ENCODE results near the gene ZC3H14. TPM values are rescaled to one million over a fixed set of nuclear protein-coding genes. Genes with fewer than 3 reads are reported as not detected.

Gene ZC3H14
- total and polyA plus RNA-seq, 2 experiments from 2014 or later: 39.9 to 68.4 TPM

- Histone ChIP-seq H3K9me3 (ENCODE audit: low read depth) (no peaks in the 10 kb centered on the region), H2AFZ (no peak overlapping the region), H3K4me1 (ENCODE audit: insufficient read depth) (peaks cover 9% of the 10 kb centered on the region), H3K36me3 (replicated peaks; ENCODE audit: insufficient read depth, low read depth) (peaks cover 13% of the 10 kb centered on the region), H3K27ac (no peak overlapping the region), H3K4me2 (no peak overlapping the region), H3K79me2 (no peaks in the 10 kb centered on the region), H3K4me3 (no peak overlapping the region), H3K27me3 (no peaks in the 10 kb centered on the region), H4K20me1 (ENCODE audit: insufficient read depth, poor library complexity, severe bottlenecking) (no peaks in the 10 kb centered on the region), H3K9me2 (replicated peaks; ENCODE audit: insufficient read depth) (no peaks in the 10 kb centered on the region)
- DNase-seq (ENCODE audit: low spot score): no peak
- TF ChIP-seq EZH2 (IDR thresholded peaks at IDR 0.05; ENCODE audit: borderline replicate concordance) (no peak), EZH2phosphoT487 (IDR thresholded peaks at IDR 0.05; ENCODE audit: low read depth, severe bottlenecking, unreplicated experiment) (no peak)
- TF ChIP-seq, protein P1, sequence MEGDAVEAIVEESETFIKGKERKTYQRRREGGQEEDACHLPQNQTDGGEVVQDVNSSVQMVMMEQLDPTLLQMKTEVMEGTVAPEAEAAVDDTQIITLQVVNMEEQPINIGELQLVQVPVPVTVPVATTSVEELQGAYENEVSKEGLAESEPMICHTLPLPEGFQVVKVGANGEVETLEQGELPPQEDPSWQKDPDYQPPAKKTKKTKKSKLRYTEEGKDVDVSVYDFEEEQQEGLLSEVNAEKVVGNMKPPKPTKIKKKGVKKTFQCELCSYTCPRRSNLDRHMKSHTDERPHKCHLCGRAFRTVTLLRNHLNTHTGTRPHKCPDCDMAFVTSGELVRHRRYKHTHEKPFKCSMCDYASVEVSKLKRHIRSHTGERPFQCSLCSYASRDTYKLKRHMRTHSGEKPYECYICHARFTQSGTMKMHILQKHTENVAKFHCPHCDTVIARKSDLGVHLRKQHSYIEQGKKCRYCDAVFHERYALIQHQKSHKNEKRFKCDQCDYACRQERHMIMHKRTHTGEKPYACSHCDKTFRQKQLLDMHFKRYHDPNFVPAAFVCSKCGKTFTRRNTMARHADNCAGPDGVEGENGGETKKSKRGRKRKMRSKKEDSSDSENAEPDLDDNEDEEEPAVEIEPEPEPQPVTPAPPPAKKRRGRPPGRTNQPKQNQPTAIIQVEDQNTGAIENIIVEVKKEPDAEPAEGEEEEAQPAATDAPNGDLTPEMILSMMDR (IDR thresholded peaks at IDR 0.05; ENCODE audit: poor library complexity): no peak
Measured at GRCh38 chr14:88607829-88608228, 45.0 kb downstream of the ZC3H14 start.

DNA sequence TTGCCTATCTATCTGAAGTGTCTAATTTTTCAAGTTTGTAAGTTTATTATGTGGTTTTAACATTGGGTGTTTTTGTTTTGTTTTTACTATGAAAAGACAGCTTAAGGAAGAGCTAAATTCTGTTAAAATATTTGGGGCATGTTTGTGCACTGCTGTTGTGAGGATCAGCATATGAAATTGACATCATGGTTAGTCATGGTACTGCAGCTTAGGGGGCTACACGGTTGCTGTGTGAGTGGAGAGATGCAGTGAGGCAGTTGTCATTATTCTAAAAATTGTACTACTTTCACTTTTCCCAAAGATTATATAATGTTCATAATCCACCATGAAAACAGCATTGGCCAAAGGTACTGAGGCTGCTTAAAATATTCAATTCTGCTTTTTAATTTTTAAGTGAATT is 49.0 kb downstream of the ZC3H14 start:
- no peak for DNase-seq (ENCODE audit: low spot score)
- Histone ChIP-seq H2AFZ (no peak overlapping the region), H3K27ac (peak overlapping the region; percentile 78), H3K4me2 (no peak overlapping the region), H3K4me3 (no peak overlapping the region), H3K4me1 (ENCODE audit: insufficient read depth) (peaks cover 29% of the 10 kb centered on the region), H3K9me3 (ENCODE audit: low read depth) (no peaks in the 10 kb centered on the region), H3K9me2 (replicated peaks; ENCODE audit: insufficient read depth) (no peaks in the 10 kb centered on the region), H4K20me1 (ENCODE audit: insufficient read depth, poor library complexity, severe bottlenecking) (no peaks in the 10 kb centered on the region), H3K36me3 (replicated peaks; ENCODE audit: insufficient read depth, low read depth) (peaks cover 6% of the 10 kb centered on the region), H3K27me3 (no peaks in the 10 kb centered on the region), H3K79me2 (no peaks in the 10 kb centered on the region)
- WGBS (ENCODE audit: low lambda C conversion rate, missing lambda C conversion rate): 70% methylated on average over 1 of the region's 1 CpG
- TF ChIP-seq, protein P1 (IDR thresholded peaks at IDR 0.05; ENCODE audit: poor library complexity): no peak
- TF ChIP-seq EZH2phosphoT487 (IDR thresholded peaks at IDR 0.05; ENCODE audit: low read depth, severe bottlenecking, unreplicated experiment) (no peak), EZH2 (IDR thresholded peaks at IDR 0.05; ENCODE audit: borderline replicate concordance) (no peak)

DNA sequence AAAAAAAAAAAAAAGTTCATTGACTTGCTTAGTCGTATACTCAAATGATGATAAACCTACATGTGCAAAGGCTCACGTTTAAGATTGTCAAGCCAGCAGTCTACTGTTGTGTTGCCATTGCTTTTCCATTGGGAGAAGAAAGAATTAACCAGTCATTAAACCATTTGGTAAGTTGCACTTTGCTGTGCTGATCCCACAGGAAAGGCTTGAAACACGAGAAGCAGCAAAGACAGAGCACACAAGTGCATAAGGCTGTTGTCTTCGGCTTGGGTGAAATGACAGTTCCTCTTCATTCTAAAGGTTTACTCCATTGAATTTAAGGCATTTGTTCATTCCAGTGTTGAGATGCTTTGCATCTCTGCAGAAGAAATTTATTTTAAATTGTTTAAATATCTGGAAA is 50.1 kb downstream of the ZC3H14 start:
- Histone ChIP-seq H3K9me3 (ENCODE audit: low read depth) (no peaks in the 10 kb centered on the region), H3K4me1 (ENCODE audit: insufficient read depth) (peaks cover 29% of the 10 kb centered on the region), H3K27ac (peak overlapping the region; percentile 78), H3K27me3 (no peaks in the 10 kb centered on the region), H3K9me2 (replicated peaks; ENCODE audit: insufficient read depth) (no peaks in the 10 kb centered on the region), H3K4me2 (peak overlapping the region; percentile 38), H3K36me3 (replicated peaks; ENCODE audit: insufficient read depth, low read depth) (peaks cover 6% of the 10 kb centered on the region), H2AFZ (no peak overlapping the region), H4K20me1 (ENCODE audit: insufficient read depth, poor library complexity, severe bottlenecking) (no peaks in the 10 kb centered on the region), H3K79me2 (no peaks in the 10 kb centered on the region), H3K4me3 (no peak overlapping the region)
- DNase-seq (ENCODE audit: low spot score): no peak
- WGBS (ENCODE audit: low lambda C conversion rate, missing lambda C conversion rate): 76% methylated on average over 4 of the region's 4 CpGs
- TF ChIP-seq, protein P1 (IDR thresholded peaks at IDR 0.05; ENCODE audit: poor library complexity): no peak
- TF ChIP-seq EZH2 (IDR thresholded peaks at IDR 0.05; ENCODE audit: borderline replicate concordance) (no peak), EZH2phosphoT487 (IDR thresholded peaks at IDR 0.05; ENCODE audit: low read depth, severe bottlenecking, unreplicated experiment) (no peak)

DNA sequence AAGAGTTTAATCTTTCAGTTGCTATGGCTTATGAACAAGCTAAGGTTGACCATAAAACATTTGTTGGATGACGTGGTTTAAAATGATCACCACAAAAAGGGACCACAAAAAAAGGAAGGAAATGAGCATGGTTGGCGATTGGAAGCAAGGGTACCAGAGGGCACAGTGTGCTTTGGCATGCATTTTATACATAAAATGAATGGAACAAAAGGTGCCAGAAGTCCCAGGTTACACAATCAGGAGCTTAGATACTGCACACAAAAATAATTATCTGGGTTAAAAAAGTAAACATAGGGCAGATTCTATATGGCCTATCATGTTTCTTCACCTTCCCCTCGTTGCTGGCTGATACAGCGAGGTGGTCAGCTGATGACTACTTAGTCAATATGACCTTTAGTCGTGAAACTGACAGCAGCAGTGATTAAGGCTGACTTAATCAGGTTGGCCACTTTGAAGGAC is 50.7 kb downstream of the ZC3H14 start:
- H3K4me2 ChIP-seq: peak overlapping the region; percentile 38
- TF ChIP-seq EZH2phosphoT487 (IDR thresholded peaks at IDR 0.05; ENCODE audit: low read depth, severe bottlenecking, unreplicated experiment) (no peak), EZH2 (IDR thresholded peaks at IDR 0.05; ENCODE audit: borderline replicate concordance) (no peak)
- TF ChIP-seq, protein P1 (IDR thresholded peaks at IDR 0.05; ENCODE audit: poor library complexity): no peak
- H3K79me2 ChIP-seq: no peaks in the 10 kb centered on the region
- H3K27me3 ChIP-seq: no peaks in the 10 kb centered on the region
- no peak overlapping the region for H2AFZ ChIP-seq
- no peak overlapping the region for H3K4me3 ChIP-seq
- 64% methylated on average over 5 of the region's 5 CpGs for WGBS (ENCODE audit: low lambda C conversion rate, missing lambda C conversion rate)
- H3K9me3 ChIP-seq (ENCODE audit: low read depth): no peaks in the 10 kb centered on the region
- peaks cover 6% of the 10 kb centered on the region for H3K36me3 ChIP-seq (replicated peaks; ENCODE audit: insufficient read depth, low read depth)
- peaks cover 29% of the 10 kb centered on the region for H3K4me1 ChIP-seq (ENCODE audit: insufficient read depth)
- no peaks in the 10 kb centered on the region for H4K20me1 ChIP-seq (ENCODE audit: insufficient read depth, poor library complexity, severe bottlenecking)
- peak overlapping the region; percentile 86 for H3K27ac ChIP-seq
- no peaks in the 10 kb centered on the region for H3K9me2 ChIP-seq (replicated peaks; ENCODE audit: insufficient read depth)
- DNase-seq (ENCODE audit: low spot score): peak; percentile 70
